ENCODE results near the gene SUSD1.

SUSD1 gene

DNA sequence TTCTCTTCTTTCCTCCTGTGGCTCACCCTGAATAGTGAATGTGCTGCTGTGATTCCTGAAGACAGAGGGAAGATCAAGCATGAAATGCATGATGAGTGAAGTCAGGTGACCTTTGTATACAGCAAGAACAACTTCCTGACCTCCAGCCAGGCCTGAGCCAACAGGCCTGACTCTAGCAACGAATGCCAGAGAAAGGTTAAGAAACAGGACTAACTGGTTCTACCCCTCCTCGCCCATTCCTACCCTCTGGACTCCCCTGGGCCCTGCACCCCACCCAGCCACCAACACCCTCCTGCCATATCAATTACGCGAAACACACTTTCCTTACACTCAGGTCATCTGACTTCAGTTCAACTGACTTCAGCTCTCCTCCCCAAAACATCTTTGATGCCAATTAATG, 4.9 kb downstream of the SUSD1 start:
- TF ChIP-seq EP300 (IDR thresholded peaks at IDR 0.05; ENCODE audit: borderline replicate concordance) (peak; percentile 68; the same call in 1 of the 2 replicates), CEBPB (IDR thresholded peaks at IDR 0.05) (no peak), EGR1 (IDR thresholded peaks at IDR 0.05) (no peak), TCF12 (IDR thresholded peaks at IDR 0.05; ENCODE audit: low read depth) (peak; percentile 71; the same call in 1 of the 2 replicates), TAF1 (IDR thresholded peaks at IDR 0.05; ENCODE audit: low read depth) (no peak), TEAD4 (IDR thresholded peaks at IDR 0.05) (peak; percentile 48; the same call in 1 of the 2 replicates), FOXM1 (IDR thresholded peaks at IDR 0.05; ENCODE audit: borderline replicate concordance, low read depth) (no peak; the same call in 1 of the 2 replicates), ZBTB7A (IDR thresholded peaks at IDR 0.05; ENCODE audit: low read depth) (no peak), YY1 (IDR thresholded peaks at IDR 0.05; ENCODE audit: low read depth) (no peak), NFIC (IDR thresholded peaks at IDR 0.05) (peak; percentile 60), RAD21 (IDR thresholded peaks at IDR 0.05; ENCODE audit: low read depth) (no peak), CREB1 (IDR thresholded peaks at IDR 0.05; ENCODE audit: low read depth) (no peak)
- TF ChIP-seq, protein P1, sequence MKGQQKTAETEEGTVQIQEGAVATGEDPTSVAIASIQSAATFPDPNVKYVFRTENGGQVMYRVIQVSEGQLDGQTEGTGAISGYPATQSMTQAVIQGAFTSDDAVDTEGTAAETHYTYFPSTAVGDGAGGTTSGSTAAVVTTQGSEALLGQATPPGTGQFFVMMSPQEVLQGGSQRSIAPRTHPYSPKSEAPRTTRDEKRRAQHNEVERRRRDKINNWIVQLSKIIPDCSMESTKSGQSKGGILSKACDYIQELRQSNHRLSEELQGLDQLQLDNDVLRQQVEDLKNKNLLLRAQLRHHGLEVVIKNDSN (IDR thresholded peaks at IDR 0.05), result peak; percentile 80
- TF ChIP-seq, protein P2, sequence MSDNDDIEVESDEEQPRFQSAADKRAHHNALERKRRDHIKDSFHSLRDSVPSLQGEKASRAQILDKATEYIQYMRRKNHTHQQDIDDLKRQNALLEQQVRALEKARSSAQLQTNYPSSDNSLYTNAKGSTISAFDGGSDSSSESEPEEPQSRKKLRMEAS (IDR thresholded peaks at IDR 0.05), result peak; percentile 59
- TF ChIP-seq, protein P3, sequence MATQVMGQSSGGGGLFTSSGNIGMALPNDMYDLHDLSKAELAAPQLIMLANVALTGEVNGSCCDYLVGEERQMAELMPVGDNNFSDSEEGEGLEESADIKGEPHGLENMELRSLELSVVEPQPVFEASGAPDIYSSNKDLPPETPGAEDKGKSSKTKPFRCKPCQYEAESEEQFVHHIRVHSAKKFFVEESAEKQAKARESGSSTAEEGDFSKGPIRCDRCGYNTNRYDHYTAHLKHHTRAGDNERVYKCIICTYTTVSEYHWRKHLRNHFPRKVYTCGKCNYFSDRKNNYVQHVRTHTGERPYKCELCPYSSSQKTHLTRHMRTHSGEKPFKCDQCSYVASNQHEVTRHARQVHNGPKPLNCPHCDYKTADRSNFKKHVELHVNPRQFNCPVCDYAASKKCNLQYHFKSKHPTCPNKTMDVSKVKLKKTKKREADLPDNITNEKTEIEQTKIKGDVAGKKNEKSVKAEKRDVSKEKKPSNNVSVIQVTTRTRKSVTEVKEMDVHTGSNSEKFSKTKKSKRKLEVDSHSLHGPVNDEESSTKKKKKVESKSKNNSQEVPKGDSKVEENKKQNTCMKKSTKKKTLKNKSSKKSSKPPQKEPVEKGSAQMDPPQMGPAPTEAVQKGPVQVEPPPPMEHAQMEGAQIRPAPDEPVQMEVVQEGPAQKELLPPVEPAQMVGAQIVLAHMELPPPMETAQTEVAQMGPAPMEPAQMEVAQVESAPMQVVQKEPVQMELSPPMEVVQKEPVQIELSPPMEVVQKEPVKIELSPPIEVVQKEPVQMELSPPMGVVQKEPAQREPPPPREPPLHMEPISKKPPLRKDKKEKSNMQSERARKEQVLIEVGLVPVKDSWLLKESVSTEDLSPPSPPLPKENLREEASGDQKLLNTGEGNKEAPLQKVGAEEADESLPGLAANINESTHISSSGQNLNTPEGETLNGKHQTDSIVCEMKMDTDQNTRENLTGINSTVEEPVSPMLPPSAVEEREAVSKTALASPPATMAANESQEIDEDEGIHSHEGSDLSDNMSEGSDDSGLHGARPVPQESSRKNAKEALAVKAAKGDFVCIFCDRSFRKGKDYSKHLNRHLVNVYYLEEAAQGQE (IDR thresholded peaks at IDR 0.05; ENCODE audit: low read depth), result no peak

DNA sequence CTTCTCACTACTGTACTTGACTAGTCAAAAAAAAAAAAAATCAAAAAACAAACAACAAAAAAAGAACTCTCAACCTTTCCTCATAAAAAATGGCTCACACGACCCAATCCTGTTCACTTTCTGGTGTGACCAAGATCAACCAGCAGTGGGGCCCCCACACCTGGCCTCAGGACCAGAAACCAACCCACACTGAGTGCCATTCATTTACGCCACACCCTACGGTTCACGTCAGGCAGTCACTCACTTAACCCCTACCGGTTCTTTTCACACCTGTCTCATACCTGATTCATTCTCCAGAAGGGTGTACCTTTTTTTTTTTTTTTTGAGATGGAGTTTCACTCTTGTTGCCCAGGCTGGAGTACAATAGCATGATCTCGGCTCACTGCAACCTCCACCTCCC, 5.7 kb downstream of the SUSD1 start:
- TF ChIP-seq CREB1 (IDR thresholded peaks at IDR 0.05; ENCODE audit: low read depth), result no peak
- TF ChIP-seq, protein P3 (IDR thresholded peaks at IDR 0.05; ENCODE audit: low read depth), result no peak

DNA sequence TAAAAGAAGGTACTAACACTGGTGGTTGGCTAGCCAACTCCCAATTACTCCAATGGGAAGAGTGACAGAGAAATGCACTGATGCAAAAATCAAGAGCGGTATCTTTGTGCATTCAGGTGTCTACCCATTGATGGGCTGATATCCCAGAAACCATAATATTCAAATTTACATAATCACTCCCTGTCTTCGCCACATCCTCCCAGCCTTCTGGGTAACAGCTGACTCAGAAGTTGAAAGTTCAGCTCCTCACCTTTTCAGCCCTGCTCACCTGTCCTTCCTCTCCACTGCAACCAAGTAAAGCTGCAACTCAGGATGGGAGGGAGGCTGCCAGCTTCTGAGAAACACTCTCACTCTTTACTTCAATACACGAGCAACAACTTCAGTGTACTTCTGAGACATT, 6.9 kb downstream of the SUSD1 start:
- no peak for TF ChIP-seq RAD21 (IDR thresholded peaks at IDR 0.05; ENCODE audit: low read depth)
- TF ChIP-seq EGR1 (IDR thresholded peaks at IDR 0.05), result no peak
- TF ChIP-seq, protein P3 (IDR thresholded peaks at IDR 0.05; ENCODE audit: low read depth), result no peak
- no peak for TF ChIP-seq YY1 (IDR thresholded peaks at IDR 0.05; ENCODE audit: low read depth)
- no peak for TF ChIP-seq NFIC (IDR thresholded peaks at IDR 0.05)
- no peak for TF ChIP-seq CREB1 (IDR thresholded peaks at IDR 0.05; ENCODE audit: low read depth)
- TF ChIP-seq ZBTB7A (IDR thresholded peaks at IDR 0.05; ENCODE audit: low read depth), result no peak
- TF ChIP-seq, protein P2 (IDR thresholded peaks at IDR 0.05), result no peak
- no peak for TF ChIP-seq CEBPB (IDR thresholded peaks at IDR 0.05)

DNA sequence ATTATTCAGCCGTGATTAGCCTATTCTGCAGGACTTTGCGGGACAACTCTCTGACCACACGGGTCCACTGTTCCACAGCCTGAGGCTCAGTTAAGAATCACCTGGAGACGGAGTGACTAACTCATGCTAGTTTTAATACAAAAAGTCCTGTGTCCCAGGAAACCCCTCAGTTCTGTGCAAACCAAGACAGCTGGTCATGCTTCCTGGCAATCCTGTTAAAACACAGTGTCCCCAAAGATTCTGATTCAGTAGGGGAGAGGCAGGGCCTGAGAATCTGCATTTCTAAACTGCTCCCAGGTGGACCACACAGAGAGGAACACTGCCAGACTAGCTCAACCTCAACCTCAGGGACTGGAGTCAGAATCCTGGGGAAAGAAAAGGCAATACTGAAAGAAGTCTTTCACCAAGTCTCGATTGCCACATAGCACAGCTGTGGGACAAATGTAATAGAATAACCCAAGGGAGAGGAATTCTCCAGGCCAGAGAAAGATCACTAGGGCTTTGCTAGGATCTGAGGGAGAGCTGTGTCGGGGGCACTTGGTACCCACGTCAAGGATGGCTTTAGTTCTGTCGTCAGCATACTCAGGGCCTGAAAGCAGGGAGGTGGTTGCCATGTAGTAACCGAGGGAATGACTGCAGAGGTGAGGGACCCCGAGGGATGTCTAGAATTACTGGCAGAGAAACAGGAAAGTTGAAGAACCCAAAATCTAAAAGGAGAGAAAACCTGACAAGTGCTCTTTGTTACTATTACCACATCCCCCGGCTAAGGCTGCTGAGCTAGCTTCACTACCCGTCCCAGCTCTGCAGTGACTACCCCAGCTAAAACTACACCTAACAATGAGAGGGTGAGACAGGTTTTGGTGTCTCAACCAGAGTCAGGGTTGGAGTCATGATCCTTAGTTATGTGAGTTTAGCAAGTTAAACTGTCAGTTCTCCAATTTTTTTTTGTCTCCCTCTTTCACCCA, 8.6 kb downstream of the SUSD1 start:
- TF ChIP-seq TEAD4 (IDR thresholded peaks at IDR 0.05) (no peak), EGR1 (IDR thresholded peaks at IDR 0.05) (no peak), YY1 (IDR thresholded peaks at IDR 0.05; ENCODE audit: low read depth) (no peak), EP300 (IDR thresholded peaks at IDR 0.05; ENCODE audit: borderline replicate concordance) (no peak), CEBPB (IDR thresholded peaks at IDR 0.05) (no peak), FOXM1 (IDR thresholded peaks at IDR 0.05; ENCODE audit: borderline replicate concordance, low read depth) (no peak), TAF1 (IDR thresholded peaks at IDR 0.05; ENCODE audit: low read depth) (no peak), NFIC (IDR thresholded peaks at IDR 0.05) (no peak), RAD21 (IDR thresholded peaks at IDR 0.05; ENCODE audit: low read depth) (no peak; the same call in 1 of the 2 replicates), CREB1 (IDR thresholded peaks at IDR 0.05; ENCODE audit: low read depth) (no peak)
